NCI-H2107 treated with DMSO at 0.1 percent for 48 hours (cell line): ENCODE measurements around the gene EFEMP2.

Experiments
- DNase-seq: peaks from one replicate; lab custom pipeline; 2025; ENCODE audit not compliant: unreplicated experiment; lab: John Stamatoyannopoulos, UW

Gene EFEMP2

GRCh38 chr11:65829459-65829858, 43.1 kb downstream of the EFEMP2 start:
- DNase-seq = no peak

GRCh38 chr11:65826984-65827735, 45.4 kb downstream of the EFEMP2 start:
- no peak for DNase-seq

GRCh38 chr11:65822776-65823528, 49.6 kb downstream of the EFEMP2 start:
- DNase-seq = no peak

- no peak for DNase-seq
These were observed 51.5 kb downstream of the EFEMP2 start for GRCh38 chr11:65821107-65821506.

GRCh38 chr11:65817835-65818680, 54.5 kb downstream of the EFEMP2 start:
- peak; percentile 49 for DNase-seq

GRCh38 chr11:65817312-65817834, 55.2 kb downstream of the EFEMP2 start:
- DNase-seq = no peak

- no peak for DNase-seq
These were observed 55.9 kb downstream of the EFEMP2 start for GRCh38 chr11:65816696-65817095.
